ENCODE data around the gene E2F3.

The E2F3 gene

DNA sequence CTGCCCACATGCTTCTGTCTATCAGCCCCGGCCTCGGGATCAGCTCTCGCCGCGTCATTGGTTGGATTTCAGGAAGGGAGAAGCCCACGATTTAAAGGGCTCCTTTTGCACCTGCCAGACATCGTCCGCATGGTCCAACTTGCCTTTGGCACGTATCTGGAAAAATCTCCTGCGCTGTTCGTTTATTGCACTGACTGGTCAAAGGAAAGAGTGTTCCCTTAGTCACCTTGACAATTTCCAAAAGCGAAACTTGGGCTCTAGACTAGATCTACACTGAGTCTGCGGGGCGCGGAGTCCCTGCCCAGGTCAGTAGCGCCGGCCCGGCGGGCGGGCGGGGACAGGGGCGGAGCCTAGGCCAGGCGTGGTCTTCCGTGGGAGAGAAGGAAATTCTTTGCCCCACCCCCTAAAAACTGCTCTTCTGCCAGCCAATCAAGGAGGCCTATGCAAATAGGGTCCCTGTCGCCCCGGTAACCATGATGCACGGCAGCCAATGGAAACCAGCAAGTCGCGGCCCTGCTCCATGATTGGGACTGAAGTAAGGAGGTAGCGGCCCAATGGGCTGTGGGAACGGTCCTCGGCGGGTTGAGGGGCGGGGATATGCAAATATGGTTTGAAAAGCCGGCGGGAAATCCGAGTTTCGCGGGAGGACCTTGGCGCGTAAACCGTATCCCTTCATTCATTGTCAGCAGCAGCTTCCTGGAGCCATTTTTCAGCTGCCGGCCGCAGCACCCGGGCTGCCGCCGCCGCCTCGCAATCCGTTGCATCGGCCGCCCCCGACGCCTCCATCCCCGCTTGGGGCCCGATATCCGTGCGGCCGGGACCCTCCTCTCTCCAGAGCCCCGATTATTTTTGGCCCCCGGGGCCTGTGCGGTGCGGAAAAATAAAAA lies at the start of gene E2F3:
Gene E2F3 (plus strand): TSS at position 675 of the 887 bp plus-strand sequence. CDS start 354 bp downstream, outside the sequence.
- H3K4me3 Mint-ChIP-seq = peak within 1 kb of the TSS; percentile 95
- peaks cover 40% of the 10 kb centered on the region for H3K4me1 Mint-ChIP-seq
- H3K36me3 Mint-ChIP-seq = peaks cover 3% of the 10 kb centered on the region
- H3K27me3 Mint-ChIP-seq = no peaks in the 10 kb centered on the region
- H3K9me3 Mint-ChIP-seq = no peaks in the 10 kb centered on the region
- H3K27ac Mint-ChIP-seq = peak within 1 kb of the TSS; percentile 96

GRCh38 chr6:20352346-20352745 lies 49.3 kb upstream of the E2F3 start:
- H3K4me3 Mint-ChIP-seq = no peak overlapping the region
- peaks cover 2% of the 10 kb centered on the region for H3K36me3 Mint-ChIP-seq
- no peaks in the 10 kb centered on the region for H3K9me3 Mint-ChIP-seq
- no peaks in the 10 kb centered on the region for H3K27me3 Mint-ChIP-seq
- H3K27ac Mint-ChIP-seq = no peak overlapping the region
- H3K4me1 Mint-ChIP-seq = peaks cover 3% of the 10 kb centered on the region

DNA sequence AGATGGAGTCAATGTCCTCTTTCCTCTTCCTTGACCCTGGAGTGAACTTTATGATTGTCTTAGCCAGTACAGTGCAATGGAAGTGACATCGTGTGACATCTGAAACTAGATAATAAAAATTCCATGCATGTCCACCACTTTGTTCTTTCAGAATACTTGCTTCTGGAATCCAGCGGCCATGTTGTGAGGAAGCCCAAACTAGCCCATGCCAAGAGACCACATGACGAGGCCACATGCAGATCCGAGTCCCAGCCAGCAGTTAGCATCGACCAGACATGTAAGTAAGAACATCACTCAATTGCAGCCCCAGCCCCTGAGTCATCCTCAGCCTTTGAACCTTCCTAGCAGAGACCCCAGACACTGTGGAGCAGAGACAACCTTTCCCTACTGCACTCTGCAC lies 48.5 kb upstream of the E2F3 start:
- H3K4me3 Mint-ChIP-seq = no peak overlapping the region
- H3K9me3 Mint-ChIP-seq = no peaks in the 10 kb centered on the region
- H3K27ac Mint-ChIP-seq = no peak overlapping the region

GRCh38 chr6:20354366-20354765 lies 47.3 kb upstream of the E2F3 start:
- Mint-ChIP-seq H3K4me3 (no peak overlapping the region), H3K36me3 (peaks cover 2% of the 10 kb centered on the region), H3K9me3 (no peaks in the 10 kb centered on the region), H3K4me1 (peaks cover 10% of the 10 kb centered on the region), H3K27ac (no peak overlapping the region), H3K27me3 (no peaks in the 10 kb centered on the region)

More for the DNA sequence above, 48.5 kb upstream of the E2F3 start:
- Mint-ChIP-seq H3K4me1 (peaks cover 6% of the 10 kb centered on the region), H3K36me3 (peaks cover 2% of the 10 kb centered on the region), H3K27me3 (no peaks in the 10 kb centered on the region)

DNA sequence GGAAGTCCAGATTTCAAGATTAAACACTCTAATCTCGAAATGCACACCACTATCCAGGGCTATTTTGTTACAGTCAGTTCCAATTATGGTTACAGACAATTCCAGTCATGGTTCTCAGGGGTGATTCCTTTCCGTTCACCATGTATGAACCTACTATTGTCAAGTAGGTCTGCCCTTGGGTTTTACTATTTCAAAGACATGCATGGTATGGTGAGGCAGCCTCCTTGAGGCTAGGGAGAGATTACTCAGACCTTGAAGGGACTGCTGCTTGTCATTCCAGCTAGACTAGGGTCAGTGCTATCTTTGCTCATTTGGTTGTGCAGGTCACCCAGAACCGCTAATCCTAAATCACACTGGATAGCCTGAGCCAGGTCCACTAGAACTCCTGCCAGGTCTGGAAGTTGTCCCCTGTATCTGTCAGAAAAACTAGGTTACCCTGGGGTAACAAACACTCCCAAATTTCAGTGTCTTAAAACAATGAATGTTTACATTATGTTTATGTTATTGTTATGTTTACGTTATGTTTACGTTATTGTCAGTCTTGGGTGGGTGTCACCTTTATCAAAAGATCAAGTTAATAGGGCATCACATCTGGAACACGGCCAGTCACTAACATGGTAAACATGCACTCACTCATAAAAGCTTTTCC lies 41.1 kb upstream of the E2F3 start:
- Mint-ChIP-seq H3K36me3 (no peaks in the 10 kb centered on the region), H3K9me3 (no peaks in the 10 kb centered on the region), H3K4me3 (no peak overlapping the region), H3K27me3 (no peaks in the 10 kb centered on the region), H3K4me1 (peaks cover 24% of the 10 kb centered on the region), H3K27ac (no peak overlapping the region)

- no peaks in the 10 kb centered on the region for H3K27me3 Mint-ChIP-seq
- no peak overlapping the region for H3K4me3 Mint-ChIP-seq
- no peaks in the 10 kb centered on the region for H3K36me3 Mint-ChIP-seq
- no peaks in the 10 kb centered on the region for H3K9me3 Mint-ChIP-seq
- peaks cover 44% of the 10 kb centered on the region for H3K4me1 Mint-ChIP-seq
- no peak overlapping the region for H3K27ac Mint-ChIP-seq
Measured at GRCh38 chr6:20362623-20363022, 39.1 kb upstream of the E2F3 start.

GRCh38 chr6:20364327-20364726 lies 37.4 kb upstream of the E2F3 start:
- Mint-ChIP-seq H3K4me3 (no peak overlapping the region), H3K9me3 (no peaks in the 10 kb centered on the region), H3K36me3 (no peaks in the 10 kb centered on the region), H3K4me1 (peaks cover 55% of the 10 kb centered on the region), H3K27ac (no peak overlapping the region), H3K27me3 (no peaks in the 10 kb centered on the region)

DNA sequence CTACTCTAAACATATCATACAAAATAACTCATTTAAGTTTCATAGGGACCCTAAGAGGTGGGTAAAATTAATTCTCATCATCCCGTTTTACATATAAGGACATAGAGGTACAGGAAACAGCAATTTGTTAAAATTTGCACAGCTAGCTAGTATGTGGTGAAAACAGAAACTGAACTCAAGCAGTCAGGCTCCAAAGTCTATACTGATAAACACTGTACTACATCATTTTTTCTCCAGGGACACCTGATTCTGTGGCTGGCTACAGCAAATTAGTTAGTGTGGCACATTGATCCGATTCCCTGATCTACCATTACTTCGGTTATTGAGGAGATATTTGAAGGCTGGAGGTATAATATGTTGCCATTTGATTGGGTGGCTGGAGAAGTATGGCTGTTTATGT lies 36.2 kb upstream of the E2F3 start:
- Mint-ChIP-seq H3K4me1 (peaks cover 66% of the 10 kb centered on the region), H3K36me3 (peaks cover 2% of the 10 kb centered on the region), H3K27ac (peak overlapping the region; percentile 87), H3K4me3 (peak overlapping the region; percentile 19), H3K27me3 (no peaks in the 10 kb centered on the region), H3K9me3 (peaks cover 6% of the 10 kb centered on the region)

GRCh38 chr6:20366082-20366830 lies 35.4 kb upstream of the E2F3 start:
- Mint-ChIP-seq H3K4me3 (peak overlapping the region; percentile 78), H3K4me1 (peaks cover 69% of the 10 kb centered on the region), H3K27ac (peak overlapping the region; percentile 87), H3K36me3 (peaks cover 2% of the 10 kb centered on the region), H3K27me3 (no peaks in the 10 kb centered on the region), H3K9me3 (peaks cover 6% of the 10 kb centered on the region)

- peak overlapping the region; percentile 66 for H3K4me3 Mint-ChIP-seq
Measured at GRCh38 chr6:20367743-20368485, 33.8 kb upstream of the E2F3 start.

GRCh38 chr6:20370393-20370792 lies 31.3 kb upstream of the E2F3 start:
- H3K4me1 Mint-ChIP-seq = peaks cover 64% of the 10 kb centered on the region
- peaks cover 2% of the 10 kb centered on the region for H3K36me3 Mint-ChIP-seq
- peak overlapping the region; percentile 6 for H3K4me3 Mint-ChIP-seq
- no peaks in the 10 kb centered on the region for H3K27me3 Mint-ChIP-seq
- peak overlapping the region; percentile 46 for H3K27ac Mint-ChIP-seq
- peaks cover 10% of the 10 kb centered on the region for H3K9me3 Mint-ChIP-seq

More at GRCh38 chr6:20367743-20368485, 33.8 kb upstream of the E2F3 start:
- Mint-ChIP-seq H3K4me1 (peaks cover 76% of the 10 kb centered on the region), H3K27me3 (no peaks in the 10 kb centered on the region), H3K36me3 (peaks cover 2% of the 10 kb centered on the region), H3K27ac (peak overlapping the region; percentile 94), H3K9me3 (peaks cover 10% of the 10 kb centered on the region)

DNA sequence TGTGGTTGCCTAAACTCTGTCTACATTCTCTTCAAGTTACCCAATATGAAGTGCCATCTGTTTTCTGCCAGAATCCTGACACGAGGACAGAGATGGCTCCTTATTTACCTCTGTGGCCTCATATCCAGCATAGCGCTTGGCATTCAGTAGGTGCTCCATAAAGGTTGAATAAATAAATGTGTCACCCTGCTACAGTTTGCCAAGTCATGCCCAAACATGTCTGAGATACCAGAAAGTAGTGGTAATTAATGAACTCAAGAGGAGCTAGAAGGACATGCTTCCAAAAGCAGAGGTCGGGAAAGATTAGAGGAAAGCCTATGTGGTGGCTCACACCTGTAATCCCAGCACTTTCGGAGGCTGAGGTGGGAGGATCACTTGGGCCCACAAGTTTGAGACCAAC lies 30.9 kb upstream of the E2F3 start:
- peak overlapping the region; percentile 6 for H3K4me3 Mint-ChIP-seq
- no peak overlapping the region for H3K27ac Mint-ChIP-seq
- peaks cover 60% of the 10 kb centered on the region for H3K4me1 Mint-ChIP-seq
- H3K9me3 Mint-ChIP-seq = peaks cover 10% of the 10 kb centered on the region
- peaks cover 2% of the 10 kb centered on the region for H3K36me3 Mint-ChIP-seq
- no peaks in the 10 kb centered on the region for H3K27me3 Mint-ChIP-seq

DNA sequence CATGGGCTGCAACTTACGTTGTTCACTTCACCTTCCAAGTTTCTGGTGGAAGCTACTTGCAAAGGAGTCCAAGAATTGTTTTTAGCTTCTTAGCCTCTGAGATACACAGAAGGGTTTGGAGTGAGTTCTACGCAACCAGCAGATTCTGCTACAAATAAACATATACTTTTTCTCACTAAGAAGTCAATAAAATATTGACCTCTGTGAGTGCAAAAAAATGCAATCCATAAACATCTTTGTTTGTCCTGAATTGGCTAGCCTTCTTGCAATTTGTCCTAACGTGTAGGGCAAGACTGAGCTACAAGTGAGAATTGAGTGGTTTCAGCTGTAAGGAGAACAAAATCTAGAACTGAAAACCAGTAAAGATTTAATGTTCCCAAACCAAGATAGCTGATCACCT lies 26.2 kb upstream of the E2F3 start:
- Mint-ChIP-seq H3K36me3 (no peaks in the 10 kb centered on the region), H3K4me1 (peaks cover 35% of the 10 kb centered on the region), H3K27me3 (no peaks in the 10 kb centered on the region), H3K9me3 (peaks cover 4% of the 10 kb centered on the region), H3K4me3 (no peak overlapping the region), H3K27ac (no peak overlapping the region)

- H3K4me1 Mint-ChIP-seq = peaks cover 28% of the 10 kb centered on the region
- H3K4me3 Mint-ChIP-seq = no peak overlapping the region
- H3K36me3 Mint-ChIP-seq = no peaks in the 10 kb centered on the region
- no peaks in the 10 kb centered on the region for H3K27me3 Mint-ChIP-seq
- no peaks in the 10 kb centered on the region for H3K9me3 Mint-ChIP-seq
- H3K27ac Mint-ChIP-seq = no peak overlapping the region
Measured at GRCh38 chr6:20377623-20378265, 23.9 kb upstream of the E2F3 start.

DNA sequence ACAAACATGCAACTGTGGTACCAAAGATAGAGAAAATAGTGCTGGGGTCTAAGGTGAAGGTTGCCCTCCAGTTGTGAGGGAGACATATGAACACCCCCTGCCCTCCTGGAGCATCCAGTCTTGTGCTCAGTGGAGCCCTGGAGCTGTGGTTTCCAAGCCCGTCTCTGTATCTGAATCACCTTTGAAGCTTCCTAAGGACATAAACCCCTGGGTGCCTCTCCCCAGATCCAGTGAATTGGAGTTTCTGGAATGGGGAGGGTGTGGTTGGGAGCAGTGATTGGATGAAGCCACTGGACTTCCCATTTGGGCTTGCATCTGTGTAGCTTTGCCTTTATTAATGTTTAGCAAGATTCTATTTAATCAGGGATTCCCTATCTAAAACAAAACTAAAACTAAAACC lies 22.4 kb upstream of the E2F3 start:
- Mint-ChIP-seq H3K27ac (no peak overlapping the region), H3K27me3 (no peaks in the 10 kb centered on the region), H3K4me3 (no peak overlapping the region), H3K36me3 (no peaks in the 10 kb centered on the region), H3K9me3 (no peaks in the 10 kb centered on the region), H3K4me1 (peaks cover 28% of the 10 kb centered on the region)
